DOHH2 (cell line): Measurements from ENCODE around the gene UBE2QL1.

Experiments used
- H3F3A ChIP-seq: fragments of 200-600 bp; sonication (generic), shearing (Covaris generic); 2 replicates; pipeline ENCODE4 v1.6.0; 2016; ENCODE audit warnings: antibody characterized with exemption, mild to moderate bottlenecking; ENCODE audit not compliant: control insufficient read depth, insufficient read depth
- H3K27ac ChIP-seq: fragments of 200-600 bp; sonication (generic); 2 replicates; pipeline ENCODE4 v1.5.1; 2014; ENCODE audit warnings: low read depth, mild to moderate bottlenecking, low read length, moderate library complexity
- H3K27me3 ChIP-seq: fragments of 200-600 bp; sonication (generic); 2 replicates; pipeline ENCODE4 v1.6.1; 2014; ENCODE audit warnings: mild to moderate bottlenecking, low read length, mixed read lengths; ENCODE audit not compliant: control insufficient read depth
- H3K36me3 ChIP-seq: fragments of 200-600 bp; sonication (generic); 2 replicates; pipeline ENCODE4 v1.6.1; 2014; ENCODE audit warnings: mild to moderate bottlenecking, low read length, moderate library complexity, mixed read lengths; ENCODE audit not compliant: control insufficient read depth
- H3K4me1 ChIP-seq: fragments of 200-600 bp; sonication (generic); 2 replicates; pipeline ENCODE4 v1.6.1; 2014; ENCODE audit warnings: mild to moderate bottlenecking, low read length, mixed read lengths; ENCODE audit not compliant: control insufficient read depth
- H3K4me2 ChIP-seq: fragments of 200-600 bp; sonication (generic); 2 replicates; pipeline ENCODE4 v1.6.0; 2014; ENCODE audit warnings: mild to moderate bottlenecking, low read length, moderate library complexity
- H3K4me3 ChIP-seq: fragments of 200-600 bp; sonication (generic); 2 replicates; pipeline ENCODE4 v1.5.1; 2014; ENCODE audit warnings: mild to moderate bottlenecking, low read length, mixed read lengths
- H3K79me2 ChIP-seq: fragments of 200-600 bp; sonication (generic); 2 replicates; pipeline ENCODE4 v1.6.1; 2014; ENCODE audit warnings: mild to moderate bottlenecking, low read length, mixed read lengths; ENCODE audit not compliant: control insufficient read depth
- H3K9me2 ChIP-seq: fragments of 200-600 bp; sonication (generic); replicated peaks from 2 replicates; pipeline ENCODE4 v1.6.1; 2014; ENCODE audit warnings: mild to moderate bottlenecking, low read length, mixed read lengths; ENCODE audit not compliant: control insufficient read depth
- H3K9me3 ChIP-seq: fragments of 200-600 bp; sonication (generic); 2 replicates; pipeline ENCODE4 v1.6.1; 2014; ENCODE audit warnings: antibody characterized with exemption, low read length, mixed read lengths; ENCODE audit not compliant: control insufficient read depth, insufficient read depth
- H4K20me1 ChIP-seq: fragments of 200-600 bp; sonication (generic); 2 replicates; pipeline ENCODE4 v1.6.0; 2014; ENCODE audit warnings: low read depth, mild to moderate bottlenecking, antibody characterized with exemption, low read length, moderate library complexity; ENCODE audit not compliant: control insufficient read depth, insufficient read depth
- CTCF ChIP-seq: fragments of 200-600 bp; sonication (generic); IDR thresholded peaks from one replicate; pipeline ENCODE4 v1.5.1; 2014; ENCODE audit warnings: antibody characterized with exemption, mild to moderate bottlenecking, low read depth, low read length; ENCODE audit not compliant: poor library complexity, severe bottlenecking
- EZH2phosphoT487 ChIP-seq: fragments of 200-600 bp; sonication (generic); IDR thresholded peaks from 2 replicates; pipeline ENCODE4 v1.6.1; 2017; ENCODE audit warnings: borderline replicate concordance, mild to moderate bottlenecking, antibody characterized with exemption, low read length, moderate library complexity, mixed read lengths

Gene UBE2QL1

GRCh38 chr5:6470672-6471071 lies 22.0 kb downstream of the UBE2QL1 start:
- no peaks in the 10 kb centered on the region for H3K4me1 ChIP-seq
- no peak overlapping the region for H3K27ac ChIP-seq
- H3K4me2 ChIP-seq: no peak overlapping the region
- H3K36me3 ChIP-seq: no peaks in the 10 kb centered on the region
- no peaks in the 10 kb centered on the region for H3K27me3 ChIP-seq
- H3K4me3 ChIP-seq: no peak overlapping the region
- no peaks in the 10 kb centered on the region for H3K9me3 ChIP-seq
- H3K79me2 ChIP-seq: no peaks in the 10 kb centered on the region
- no peaks in the 10 kb centered on the region for H3K9me2 ChIP-seq
- TF ChIP-seq CTCF (no peak), EZH2phosphoT487 (no peak)
- H3F3A ChIP-seq: no peaks in the 10 kb centered on the region
- H4K20me1 ChIP-seq: no peaks in the 10 kb centered on the region

GRCh38 chr5:6471252-6471651 lies 22.6 kb downstream of the UBE2QL1 start:
- Histone ChIP-seq H3K27ac (no peak overlapping the region), H3F3A (no peaks in the 10 kb centered on the region), H3K27me3 (no peaks in the 10 kb centered on the region), H3K9me2 (no peaks in the 10 kb centered on the region), H3K36me3 (no peaks in the 10 kb centered on the region), H3K4me1 (no peaks in the 10 kb centered on the region), H3K4me3 (no peak overlapping the region), H3K9me3 (no peaks in the 10 kb centered on the region), H3K79me2 (no peaks in the 10 kb centered on the region), H4K20me1 (no peaks in the 10 kb centered on the region), H3K4me2 (no peak overlapping the region)
- TF ChIP-seq CTCF: no peak

GRCh38 chr5:6472792-6473191 lies 24.1 kb downstream of the UBE2QL1 start:
- no peaks in the 10 kb centered on the region for H4K20me1 ChIP-seq
- H3K9me3 ChIP-seq: no peaks in the 10 kb centered on the region
- no peaks in the 10 kb centered on the region for H3K36me3 ChIP-seq
- no peaks in the 10 kb centered on the region for H3K9me2 ChIP-seq
- no peaks in the 10 kb centered on the region for H3F3A ChIP-seq
- H3K4me3 ChIP-seq: no peak overlapping the region
- no peak overlapping the region for H3K27ac ChIP-seq
- TF ChIP-seq CTCF (no peak), EZH2phosphoT487 (no peak)
- H3K4me1 ChIP-seq: no peaks in the 10 kb centered on the region
- no peaks in the 10 kb centered on the region for H3K27me3 ChIP-seq
- no peak overlapping the region for H3K4me2 ChIP-seq
- no peaks in the 10 kb centered on the region for H3K79me2 ChIP-seq

- Histone ChIP-seq H3K36me3 (no peaks in the 10 kb centered on the region), H3K9me3 (no peaks in the 10 kb centered on the region), H3F3A (no peaks in the 10 kb centered on the region), H3K4me3 (no peak overlapping the region), H4K20me1 (no peaks in the 10 kb centered on the region), H3K9me2 (no peaks in the 10 kb centered on the region), H3K27ac (no peak overlapping the region), H3K79me2 (no peaks in the 10 kb centered on the region), H3K27me3 (no peaks in the 10 kb centered on the region), H3K4me2 (no peak overlapping the region), H3K4me1 (no peaks in the 10 kb centered on the region)
- no peak for TF ChIP-seq EZH2phosphoT487
- TF ChIP-seq CTCF: no peak
Observed at GRCh38 chr5:6473284-6473683, 24.6 kb downstream of the UBE2QL1 start.
